ENCODE results near the gene PTPRO.

The PTPRO gene

DNA sequence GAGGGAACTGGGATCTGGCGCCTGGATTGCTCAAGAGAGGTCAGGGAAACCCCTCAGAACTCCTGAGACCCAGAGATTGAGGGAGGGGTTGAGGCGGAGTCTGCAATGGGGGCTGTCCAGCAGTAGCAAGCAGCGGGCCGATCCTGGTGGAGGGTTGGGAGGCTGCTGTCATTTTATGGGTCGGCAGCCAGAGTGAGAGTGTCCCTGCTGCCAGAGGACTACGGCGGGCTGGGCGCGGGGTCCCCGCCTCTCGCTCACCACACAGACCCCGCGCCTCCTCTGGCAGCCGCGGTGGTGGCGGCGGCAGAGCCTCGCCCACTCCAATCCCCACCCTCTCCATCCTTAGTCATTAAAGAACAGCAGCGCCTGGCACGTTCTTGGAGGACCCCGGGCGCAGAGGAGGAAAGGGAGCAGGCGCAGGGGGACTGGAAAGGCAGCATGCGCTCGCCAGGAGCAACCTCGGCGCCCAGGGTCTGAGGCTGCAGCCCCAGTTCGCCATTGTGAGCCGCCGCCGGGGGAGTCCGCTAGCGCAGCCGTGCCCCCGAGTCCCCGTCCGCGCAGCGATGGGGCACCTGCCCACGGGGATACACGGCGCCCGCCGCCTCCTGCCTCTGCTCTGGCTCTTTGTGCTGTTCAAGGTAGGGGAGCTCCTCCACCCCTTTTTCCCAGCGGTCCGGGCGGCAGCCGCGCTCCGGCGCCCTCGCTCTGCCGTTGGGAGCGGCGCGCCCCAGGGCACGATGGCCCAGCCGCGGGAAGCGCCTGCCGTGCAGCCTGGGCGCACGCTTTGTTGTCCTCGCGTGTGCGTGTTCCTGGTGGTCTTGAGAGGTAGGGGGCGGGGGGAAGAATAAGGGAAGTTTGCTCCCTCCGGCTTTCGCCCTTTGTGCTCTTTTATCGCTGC lies at the start of gene PTPRO:
PTPRO (plus strand) TSS at position 345 of the 898 bp plus-strand sequence.
- DNase-seq (ENCODE audit: low spot score): no peak

DNA sequence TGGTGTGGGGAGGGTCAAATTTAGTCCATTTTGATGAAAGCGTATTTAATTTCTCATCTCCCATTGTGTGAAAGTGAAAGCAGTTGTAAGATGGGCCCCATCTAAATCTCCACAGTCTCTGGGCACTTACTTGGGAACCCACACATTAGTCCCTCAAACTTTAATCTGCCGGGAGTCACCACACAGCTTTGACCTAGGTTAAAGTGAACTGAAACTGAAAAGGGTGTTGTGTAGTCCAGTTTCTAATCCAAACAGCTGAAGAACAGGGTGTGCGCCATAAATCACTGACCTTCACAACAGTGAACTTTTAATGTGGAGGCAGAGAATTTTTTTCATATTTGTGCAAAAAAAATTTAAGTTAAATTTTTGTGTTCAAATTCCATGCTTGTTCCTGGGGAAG lies 48.4 kb upstream of the PTPRO start:
- DNase-seq (ENCODE audit: low spot score): no peak

DNA sequence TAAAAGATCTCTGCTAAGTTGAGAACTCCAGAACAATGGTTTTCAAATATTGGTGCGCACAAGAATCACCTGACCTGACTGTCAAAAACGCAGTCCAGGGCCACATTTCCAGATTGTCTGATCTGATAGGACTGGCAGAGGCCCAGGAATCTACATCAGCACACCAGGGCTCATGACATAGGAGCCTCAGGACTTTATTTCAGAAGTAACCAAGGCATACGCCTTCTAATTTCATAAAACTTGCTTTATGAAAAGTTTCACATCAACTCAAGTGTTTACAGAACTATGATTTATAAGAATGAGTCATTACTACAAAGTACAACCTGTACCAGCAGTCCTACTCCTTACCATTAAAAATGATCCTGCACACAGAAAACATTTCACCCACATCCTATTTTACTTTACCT lies 47.7 kb upstream of the PTPRO start:
- DNase-seq (ENCODE audit: low spot score): no peak

DNA sequence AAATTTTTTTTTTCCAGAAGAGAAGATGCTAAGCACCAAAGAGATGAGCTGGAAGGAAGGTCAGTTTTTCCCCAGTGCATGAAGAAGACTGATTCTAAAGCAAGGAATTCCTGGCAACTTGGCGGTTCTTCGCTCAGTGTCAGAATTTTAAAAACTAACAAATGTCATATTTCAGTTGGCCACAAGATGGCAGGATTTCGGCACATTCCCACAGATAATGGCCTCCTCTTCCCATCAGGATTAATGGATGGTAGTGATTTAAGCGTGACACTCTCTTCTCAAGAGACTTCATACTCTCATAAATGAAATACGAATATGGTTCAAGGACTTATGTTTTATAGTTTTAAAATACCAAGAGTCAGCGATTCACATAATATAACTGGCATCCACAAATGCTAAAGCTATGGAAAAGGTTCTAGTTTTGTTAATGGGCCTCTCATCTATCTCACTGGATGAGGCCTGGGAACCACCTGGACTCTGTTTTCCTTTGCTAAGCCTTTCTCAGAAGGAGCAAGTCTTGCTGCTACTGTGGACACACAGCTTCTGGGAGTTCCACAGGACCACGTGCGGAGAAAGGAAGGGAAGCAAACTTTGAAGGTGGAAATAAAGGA lies 46.1 kb upstream of the PTPRO start:
- peak; percentile 40 for DNase-seq (ENCODE audit: low spot score)

DNA sequence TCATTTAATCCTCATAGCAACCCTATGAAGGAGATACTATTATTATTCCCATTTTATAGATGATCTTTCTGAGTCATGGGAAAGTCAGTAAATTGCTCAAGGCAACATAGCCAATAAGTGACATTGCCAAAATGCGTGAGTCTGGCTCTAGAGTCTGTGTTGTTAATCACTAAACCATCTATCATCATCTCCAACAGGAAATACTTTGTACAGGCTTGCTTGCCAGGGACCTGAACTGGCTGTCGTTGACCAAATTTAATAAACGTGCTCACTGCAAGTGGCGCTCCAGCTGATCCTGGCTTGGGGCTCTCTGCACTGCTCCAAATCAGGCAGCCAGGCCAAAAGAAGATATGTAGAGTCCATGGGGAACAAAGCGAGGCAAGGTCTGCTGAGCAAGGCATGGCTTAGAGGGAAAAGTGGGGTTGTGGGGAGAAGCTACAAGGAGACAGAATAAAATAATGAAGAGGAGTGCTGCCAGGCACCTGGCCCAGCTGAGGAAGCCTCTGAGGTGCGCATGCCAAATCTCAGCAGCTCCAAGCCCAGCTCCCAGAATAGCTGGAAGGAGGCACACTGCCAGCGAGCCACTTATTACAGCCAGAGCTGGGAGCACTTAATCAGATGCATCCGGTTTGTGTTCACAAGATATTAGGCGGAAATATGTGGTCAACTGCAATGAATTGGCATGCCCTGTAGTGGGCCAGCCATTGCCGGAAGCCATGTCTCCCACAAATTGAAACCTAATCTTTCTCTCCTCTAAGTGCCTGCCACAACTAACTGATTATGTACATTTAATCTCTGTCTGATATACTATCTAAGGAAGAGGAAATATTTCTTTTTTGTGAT lies 43.3 kb upstream of the PTPRO start:
- DNase-seq (ENCODE audit: low spot score): peak; percentile 21

DNA sequence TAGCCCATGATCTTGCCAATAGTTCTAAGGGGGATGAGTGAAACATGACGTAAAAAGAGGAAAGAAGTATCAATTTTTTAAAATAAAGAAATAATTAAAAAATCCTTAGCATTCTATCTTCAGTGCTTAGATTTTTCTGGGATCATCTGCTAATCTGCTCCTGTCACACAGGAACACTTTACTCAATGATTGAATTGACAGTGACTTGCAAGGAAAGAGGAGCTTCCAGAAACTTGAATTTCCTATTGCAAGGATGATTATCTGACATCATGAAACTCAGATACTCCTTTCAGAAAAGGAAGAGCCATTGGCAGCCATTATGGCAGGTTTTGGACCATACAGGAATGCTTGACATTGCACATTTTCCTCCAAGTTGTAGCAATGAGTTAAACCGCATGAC lies 41.4 kb upstream of the PTPRO start:
- DNase-seq (ENCODE audit: low spot score): no peak

DNA sequence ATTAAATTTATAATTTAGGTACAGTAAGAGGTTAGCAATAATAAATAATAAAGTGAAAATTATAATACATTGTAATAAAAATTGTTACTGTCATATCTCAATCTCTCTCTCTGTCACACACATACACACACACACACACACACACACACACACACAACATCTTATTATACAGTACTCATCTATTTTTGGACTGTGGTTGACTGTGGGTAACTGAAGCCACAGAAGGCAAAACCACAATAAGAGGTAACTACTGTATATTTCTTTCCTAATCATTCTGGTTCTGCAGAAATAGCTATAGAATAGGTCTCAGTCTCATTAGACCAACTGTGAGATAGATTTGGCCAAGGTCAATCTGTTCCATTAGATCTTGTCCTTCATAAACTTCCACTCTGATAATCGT lies 33.1 kb upstream of the PTPRO start:
- DNase-seq (ENCODE audit: low spot score): peak; percentile 17

DNA sequence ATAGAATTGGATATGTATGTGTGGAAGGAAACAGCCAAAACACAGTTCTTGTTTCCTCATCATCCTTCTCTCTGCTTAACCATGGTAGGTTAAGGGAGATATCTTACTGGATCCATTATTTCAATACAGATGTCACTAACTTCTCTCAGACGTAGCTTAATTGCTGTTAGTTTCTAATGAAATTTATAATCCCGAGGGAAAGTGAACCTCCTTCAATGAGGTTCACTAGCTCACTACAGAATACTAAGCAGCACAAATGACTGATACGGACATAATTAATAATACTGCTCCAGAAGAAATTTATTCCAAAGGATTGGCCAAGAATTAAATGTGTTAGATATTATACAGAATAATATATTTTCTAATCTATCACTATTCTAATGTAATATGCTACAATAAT lies 28.6 kb upstream of the PTPRO start:
- no peak for DNase-seq (ENCODE audit: low spot score)

DNA sequence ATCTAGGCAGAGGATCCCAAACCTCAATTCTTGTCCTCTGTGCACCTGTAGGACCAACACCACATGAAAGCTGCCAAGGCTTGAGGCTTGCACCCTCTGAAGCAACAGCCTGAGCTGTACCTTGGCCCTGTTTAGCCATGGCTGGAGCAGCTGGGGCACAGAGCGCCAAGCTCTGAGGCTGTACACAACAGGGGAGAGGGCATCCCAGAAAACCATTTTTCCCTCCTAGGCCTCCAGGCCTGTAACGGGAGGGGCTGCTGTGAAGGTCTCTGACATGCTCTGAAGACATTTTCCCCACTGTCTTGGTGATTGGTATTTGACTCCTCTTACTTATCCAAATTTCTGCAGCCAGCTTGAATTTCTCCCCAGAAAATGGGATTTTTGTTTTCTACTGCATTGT lies 22.4 kb upstream of the PTPRO start:
- DNase-seq (ENCODE audit: low spot score): no peak

DNA sequence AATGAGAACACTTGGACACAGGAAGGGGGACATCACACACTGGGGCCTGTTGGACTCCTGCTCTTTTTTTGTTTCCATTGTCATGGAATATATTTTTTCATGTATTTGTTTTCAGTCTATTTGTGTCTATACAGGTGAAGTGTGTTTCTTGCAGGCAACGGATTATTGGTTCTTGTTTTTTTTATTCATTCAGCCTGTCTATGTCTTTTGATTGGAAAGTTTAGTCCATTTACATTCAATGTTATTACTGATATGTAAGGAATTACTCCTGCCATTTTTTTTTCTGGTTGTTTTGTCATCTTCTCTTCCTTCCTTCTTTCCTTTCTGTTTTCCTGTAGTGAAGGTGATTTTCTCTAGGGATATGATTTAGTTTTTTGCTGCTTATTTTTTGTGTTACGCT lies 18.0 kb upstream of the PTPRO start:
- DNase-seq (ENCODE audit: low spot score): no peak

DNA sequence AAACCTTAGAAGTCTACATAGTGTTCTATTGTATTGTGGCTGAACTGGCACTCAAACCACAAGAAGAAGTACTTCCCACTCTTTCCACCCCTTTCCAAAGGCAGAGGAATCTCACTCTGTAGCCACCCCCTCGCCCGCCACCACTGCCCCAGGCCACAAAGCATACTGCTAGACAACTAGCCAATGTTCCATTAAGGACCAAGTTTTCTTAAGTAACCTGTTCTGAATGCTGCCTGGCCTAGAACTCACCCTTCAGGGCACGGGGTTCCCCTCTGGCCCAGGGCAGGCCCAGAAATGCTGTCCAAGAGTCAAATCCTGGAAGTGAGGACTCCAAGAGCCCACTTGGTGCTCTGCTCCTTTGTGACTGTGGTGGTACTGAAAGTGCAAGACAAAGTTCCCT lies 15.7 kb upstream of the PTPRO start:
- DNase-seq (ENCODE audit: low spot score): no peak

DNA sequence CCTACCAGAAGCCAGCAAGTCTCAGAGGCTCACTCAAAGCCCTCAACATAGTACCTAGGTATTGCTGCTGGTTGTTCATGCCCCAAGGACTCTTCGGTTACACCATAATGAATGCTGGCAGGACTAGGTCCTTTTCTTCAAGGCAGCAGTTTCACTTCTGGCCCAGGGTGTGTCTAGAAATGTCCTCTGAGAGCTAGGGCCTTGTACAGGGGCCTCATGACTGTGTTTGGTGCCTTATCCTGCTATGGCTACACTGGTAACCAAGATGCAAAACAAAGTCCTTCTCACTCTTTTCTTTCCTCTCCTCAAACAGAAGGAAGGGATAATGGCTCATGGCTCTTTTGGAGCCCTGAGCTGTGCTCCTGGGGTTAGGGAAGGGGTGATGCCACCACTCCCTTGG lies 15.2 kb upstream of the PTPRO start:
- DNase-seq (ENCODE audit: low spot score): no peak

DNA sequence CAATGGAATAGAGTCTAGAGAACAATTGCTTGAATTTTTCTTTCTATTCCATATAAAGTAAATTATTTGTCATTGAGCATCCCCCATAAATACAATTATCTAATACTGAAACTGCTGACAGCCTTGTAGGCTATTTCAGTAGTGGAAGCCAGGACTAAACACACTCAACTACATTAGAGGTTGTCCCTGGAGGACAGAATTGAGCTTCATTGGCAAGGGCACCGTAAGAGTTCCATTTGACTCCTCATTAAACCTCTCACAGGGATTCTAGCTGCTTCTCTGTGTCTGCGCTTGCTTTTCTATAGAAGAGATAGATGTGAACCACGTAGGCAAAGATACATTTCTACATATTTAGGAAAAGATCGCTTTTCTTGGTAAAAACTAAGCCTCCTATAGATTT lies 3.5 kb upstream of the PTPRO start:
- no peak for DNase-seq (ENCODE audit: low spot score)

DNA sequence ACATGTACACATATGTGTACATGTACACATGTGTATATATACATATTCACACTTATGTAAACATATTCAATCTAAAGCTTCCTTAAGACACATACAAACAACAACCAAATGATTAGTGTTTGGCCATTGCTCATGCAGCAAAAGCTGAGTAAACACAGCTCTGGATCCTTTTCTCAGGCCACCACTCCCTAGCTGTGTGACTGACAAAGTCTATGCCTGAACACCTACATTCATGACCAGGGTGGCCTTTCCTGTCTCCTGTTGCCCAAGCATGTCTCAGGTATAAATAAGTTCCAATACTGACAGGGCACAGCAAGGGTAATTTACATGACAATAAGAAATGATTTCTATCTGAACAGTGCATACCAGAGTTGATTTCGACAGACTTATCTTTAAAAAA lies 1.4 kb upstream of the PTPRO start:
- DNase-seq (ENCODE audit: low spot score): no peak

DNA sequence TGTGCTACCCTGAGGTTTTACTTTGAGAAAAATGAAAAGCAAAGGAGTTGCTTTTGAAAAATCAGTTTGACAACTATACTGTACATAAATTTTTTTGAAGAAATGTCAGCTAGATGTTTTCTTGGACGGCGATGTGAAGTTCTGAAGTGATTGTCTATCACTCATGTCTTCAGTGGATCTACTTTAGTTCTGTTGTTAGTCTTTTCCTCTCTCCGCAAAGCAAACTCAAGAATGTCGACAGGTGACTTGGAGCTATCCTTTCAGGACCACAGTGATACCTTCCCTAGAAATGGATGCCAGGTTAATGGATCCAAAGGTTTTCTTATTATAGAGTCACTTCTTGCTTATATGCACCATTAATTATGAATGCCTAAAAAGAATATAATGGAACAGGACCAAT lies 1.2 kb downstream of the PTPRO start:
- DNase-seq (ENCODE audit: low spot score): no peak

DNA sequence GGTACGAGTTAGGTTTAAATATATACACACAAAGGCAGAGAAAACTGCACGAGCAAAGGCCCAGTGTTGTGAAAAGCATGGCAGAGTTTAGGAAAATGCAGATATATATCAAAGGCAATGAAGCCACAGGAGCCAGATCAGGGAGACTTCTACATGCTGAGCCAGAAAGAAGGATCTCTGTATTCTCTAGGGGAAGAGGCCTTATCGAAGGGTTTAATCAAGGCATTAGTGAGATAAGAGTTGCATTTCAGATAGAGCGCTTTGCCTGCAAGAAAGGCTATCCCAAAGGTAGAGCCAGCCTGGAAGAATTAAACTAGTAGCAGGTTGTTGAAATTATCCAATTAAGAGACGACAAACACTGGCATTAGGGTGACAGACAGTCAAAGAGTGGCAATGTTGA lies 7.6 kb downstream of the PTPRO start:
- DNase-seq (ENCODE audit: low spot score): no peak

DNA sequence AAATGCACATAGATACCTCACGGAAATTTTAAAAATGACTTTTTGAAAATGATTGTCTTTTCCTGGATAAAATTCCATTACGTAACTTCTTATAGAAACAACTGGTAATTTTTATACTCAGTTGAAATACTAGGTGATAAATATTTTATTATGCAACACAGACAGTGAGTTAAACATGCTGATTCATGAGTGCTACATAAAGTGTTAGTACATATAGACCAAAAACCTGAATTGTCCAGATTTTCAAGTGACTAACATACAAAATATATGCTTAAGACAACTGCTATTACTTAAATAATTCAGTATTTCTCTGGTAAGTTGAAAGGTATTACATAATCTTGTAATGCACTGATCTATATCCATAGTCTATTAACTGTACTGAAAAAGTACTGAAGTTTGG lies 11.9 kb downstream of the PTPRO start:
- DNase-seq (ENCODE audit: low spot score): no peak

DNA sequence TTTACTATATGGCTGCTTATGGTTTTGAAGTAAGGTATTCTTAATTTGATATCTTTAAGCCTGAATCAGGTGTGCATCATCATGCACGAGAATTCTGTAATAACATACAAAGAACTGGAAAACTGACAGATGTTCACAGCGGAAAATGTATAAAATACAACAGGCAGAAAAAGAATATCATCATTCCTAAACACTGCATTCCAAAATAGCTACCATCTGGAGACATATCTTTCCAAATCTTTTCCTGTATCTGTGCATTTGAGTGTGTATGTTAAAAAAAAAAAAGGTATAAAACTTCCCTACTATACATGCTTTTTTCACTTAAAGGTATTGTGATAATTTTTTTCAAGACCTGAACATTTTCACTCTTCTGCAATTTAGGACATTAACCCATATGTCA lies 13.7 kb downstream of the PTPRO start:
- no peak for DNase-seq (ENCODE audit: low spot score)

DNA sequence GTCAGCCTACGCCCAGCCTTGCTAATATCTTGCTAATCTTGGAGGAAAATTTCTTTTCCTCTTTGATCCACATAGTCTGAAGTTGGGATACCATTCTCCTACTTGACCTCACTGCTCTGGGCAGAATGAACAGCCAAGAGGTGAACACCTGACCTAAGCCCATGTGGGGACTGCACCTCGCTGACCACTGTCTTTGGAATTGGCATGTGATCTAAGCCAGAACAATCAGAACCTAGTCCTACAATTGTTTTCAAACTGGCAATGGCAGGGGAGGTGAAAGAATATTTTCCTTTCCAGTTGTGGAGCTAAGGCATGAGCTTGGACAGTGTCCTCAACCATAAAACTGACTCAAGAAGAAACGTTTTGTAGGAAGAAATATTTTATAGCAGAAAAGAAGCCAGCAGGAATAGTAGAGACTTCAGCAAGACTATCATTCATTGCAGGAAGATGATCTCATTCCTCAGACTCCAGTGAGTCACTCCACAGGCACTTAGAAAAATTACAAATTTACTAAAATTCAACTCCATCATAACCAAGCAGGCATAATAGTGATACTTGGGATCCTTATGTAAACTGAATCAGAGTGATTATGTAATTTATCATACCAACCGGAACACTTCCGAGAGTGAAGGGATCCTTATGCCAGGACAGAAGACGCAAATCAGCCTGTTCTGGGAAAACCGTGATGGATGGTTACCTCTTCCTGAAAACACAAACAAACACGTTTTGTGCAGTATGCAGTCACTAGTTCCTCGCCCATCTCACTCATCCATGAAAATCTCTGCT lies 14.7 kb downstream of the PTPRO start:
- no peak for DNase-seq (ENCODE audit: low spot score)

DNA sequence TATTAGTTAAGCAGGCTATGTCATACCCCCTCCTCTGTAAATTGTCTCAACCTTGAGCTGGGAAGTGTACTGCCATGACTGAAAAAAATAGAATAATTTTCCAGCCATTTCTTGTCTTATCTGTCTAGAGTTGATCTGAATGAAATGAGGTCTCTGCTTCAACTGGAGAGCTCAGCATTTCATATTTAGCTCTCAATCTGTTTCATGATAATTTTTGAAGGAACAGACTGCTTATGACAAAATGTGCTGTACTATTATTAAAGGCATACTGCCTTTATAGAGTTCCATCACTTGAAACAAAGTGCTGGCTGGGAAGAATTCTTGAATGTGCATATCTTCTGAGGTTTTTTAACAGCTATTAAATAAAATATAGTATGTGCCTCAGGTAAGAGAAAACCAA lies 19.1 kb downstream of the PTPRO start:
- DNase-seq (ENCODE audit: low spot score): no peak

DNA sequence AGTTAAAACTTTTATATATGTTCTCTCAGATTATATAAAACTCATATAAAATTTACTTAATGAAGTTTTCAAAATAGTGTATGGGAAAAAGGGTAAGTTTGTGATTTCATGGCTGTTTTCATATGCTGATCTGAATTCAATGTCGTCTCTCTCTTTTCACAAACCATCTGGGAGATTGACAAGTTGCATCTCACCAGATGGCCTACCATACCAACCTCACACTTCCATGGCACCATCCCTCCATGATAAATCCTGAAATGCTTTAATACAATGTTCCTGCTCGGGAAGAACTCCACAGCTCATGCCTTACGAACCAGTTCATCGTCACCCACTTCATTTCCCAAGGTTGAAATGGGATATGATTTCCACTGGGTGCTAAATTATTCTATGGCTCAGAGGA lies 22.3 kb downstream of the PTPRO start:
- DNase-seq (ENCODE audit: low spot score): no peak

DNA sequence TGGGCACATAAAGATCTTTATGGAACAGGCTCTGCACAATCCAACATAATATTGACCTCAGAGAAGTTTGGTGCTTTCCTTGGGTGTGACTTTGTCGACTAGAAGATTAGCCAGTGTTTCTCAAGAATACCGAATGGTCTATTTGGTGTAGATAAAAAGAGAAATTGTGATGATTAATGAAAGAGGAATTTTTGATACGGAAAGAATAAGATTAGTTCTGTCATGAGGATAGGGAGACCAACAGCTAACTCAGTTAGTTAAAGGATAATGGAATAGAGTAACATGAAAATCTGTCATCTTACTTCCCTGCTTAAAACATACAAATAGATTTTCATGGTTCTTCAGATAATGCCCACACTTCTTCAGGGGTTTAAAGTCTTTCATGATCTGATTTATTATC lies 24.2 kb downstream of the PTPRO start:
- no peak for DNase-seq (ENCODE audit: low spot score)

Data from NAMALWA (cell line).